Measurements from ENCODE around the gene GNG12. TPM values are rescaled to one million over a fixed set of nuclear protein-coding genes. Genes with fewer than 3 reads are reported as not detected.

The GNG12 gene
- total and polyA plus RNA-seq, 9 of the 15 experiments (the other 6 are each of a cell fraction or from before 2014, with no cell fraction given): 2.6 to 6.0 (median 4.1) TPM

- TF ChIP-seq TCF7 (IDR thresholded peaks at IDR 0.05; ENCODE audit: borderline replicate concordance) (no peak), ZNF282 (CRISPR knock-in tag; IDR thresholded peaks at IDR 0.05) (no peak), ZSCAN29 (IDR thresholded peaks at IDR 0.05) (no peak), ZNF561 (CRISPR knock-in tag; conservative IDR thresholded peaks at IDR 0.05) (no peak)
- TF ChIP-seq, protein P1, sequence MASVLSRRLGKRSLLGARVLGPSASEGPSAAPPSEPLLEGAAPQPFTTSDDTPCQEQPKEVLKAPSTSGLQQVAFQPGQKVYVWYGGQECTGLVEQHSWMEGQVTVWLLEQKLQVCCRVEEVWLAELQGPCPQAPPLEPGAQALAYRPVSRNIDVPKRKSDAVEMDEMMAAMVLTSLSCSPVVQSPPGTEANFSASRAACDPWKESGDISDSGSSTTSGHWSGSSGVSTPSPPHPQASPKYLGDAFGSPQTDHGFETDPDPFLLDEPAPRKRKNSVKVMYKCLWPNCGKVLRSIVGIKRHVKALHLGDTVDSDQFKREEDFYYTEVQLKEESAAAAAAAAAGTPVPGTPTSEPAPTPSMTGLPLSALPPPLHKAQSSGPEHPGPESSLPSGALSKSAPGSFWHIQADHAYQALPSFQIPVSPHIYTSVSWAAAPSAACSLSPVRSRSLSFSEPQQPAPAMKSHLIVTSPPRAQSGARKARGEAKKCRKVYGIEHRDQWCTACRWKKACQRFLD (CRISPR knock-in tag; IDR thresholded peaks at IDR 0.05): no peak
Measured at GRCh38 chr1:67818162-67818561, 15.1 kb downstream of the GNG12 start (continued).

DNA sequence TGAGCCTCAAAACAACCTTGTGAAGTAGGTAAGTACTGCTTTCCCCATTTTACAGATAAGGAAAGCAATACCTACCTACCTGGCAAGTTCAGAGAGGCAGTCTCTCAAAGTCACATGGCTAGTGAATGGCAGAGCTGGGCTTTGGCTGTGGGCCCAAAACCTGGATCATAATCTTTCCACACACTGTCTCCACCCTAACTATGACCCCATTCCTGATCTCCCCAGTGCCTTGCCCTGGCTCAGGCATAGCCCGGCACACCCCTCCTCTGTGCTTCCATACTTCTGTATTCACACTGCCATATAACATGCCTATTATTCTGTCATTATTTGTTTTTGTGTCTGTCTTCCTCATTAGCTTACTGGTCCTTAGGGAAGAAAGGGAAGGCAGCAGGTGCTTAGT, 15.9 kb downstream of the GNG12 start:
- Histone ChIP-seq H3K36me3 (ENCODE audit: control insufficient read depth, insufficient read depth, low read length) (no peaks in the 10 kb centered on the region), H3K9me3 (replicated peaks; ENCODE audit: control insufficient read depth, insufficient read depth, low read depth, low read length) (no peaks in the 10 kb centered on the region), H3K79me2 (ENCODE audit: control insufficient read depth, insufficient read depth, low read length) (no peaks in the 10 kb centered on the region), H3K4me1 (replicated peaks in 1 of 2; ENCODE audit: control insufficient read depth in 2 of 2, insufficient read depth in 2 of 2, low read length in 2 of 2) (no peaks in the 10 kb centered on the region; a peak in 2 of 5 replicates), H3K9ac (ENCODE audit: insufficient read depth in 1 of 2, low read depth in 2 of 2, low read length in 2 of 2) (no peak overlapping the region), H3K4me3 (no peak overlapping the region), H3K9me1 (ENCODE audit: control insufficient read depth, insufficient read depth, low read length) (no peaks in the 10 kb centered on the region), H3K27me3 (ENCODE audit: control insufficient read depth in 2 of 2, insufficient read depth in 2 of 2, low read length in 2 of 2) (peaks cover 4 to 20% of the 10 kb centered on the region in 2 experiments; a peak in 3 of 5 replicates), H4K20me1 (replicated peaks; ENCODE audit: control insufficient read depth, insufficient read depth, low read length) (no peaks in the 10 kb centered on the region), H2AFZ (ENCODE audit: low read depth, low read length) (no peak overlapping the region), H3K27ac (ENCODE audit: extremely low read depth, low read depth, low read length) (no peak overlapping the region), H3K4me2 (ENCODE audit: insufficient read depth, low read length) (no peak overlapping the region)
- BruUV-seq (replicated peaks): no TSS peak
- FAIRE-seq: no peak
- intact Hi-C loops (cut with micrococcal nuclease) (no loop called here), in situ Hi-C loops (cut with MboI) (no loop called here)
- DNase-seq (ENCODE audit: extremely low read depth in 1 of 4, low spot score in 3 of 4): no peak
- CTCF ChIA-PET (ENCODE audit: low intra/inter-chr PET ratio): no interaction called here
- no peak for ATAC-seq
- WGBS (ENCODE audit: insufficient coverage, low coverage, missing lambda C conversion rate): 11% methylated on average over 1 of the region's 1 CpG
- POLR2A ChIA-PET: no interaction called here
- TF ChIP-seq COPS2 (conservative IDR thresholded peaks at IDR 0.05) (no peak), ETS1 (conservative IDR thresholded peaks at IDR 0.05; ENCODE audit: control insufficient read depth, low read depth, low read length) (no peak), ZBTB49 (CRISPR knock-in tag; IDR thresholded peaks at IDR 0.05; ENCODE audit: borderline replicate concordance) (no peak), ZBTB9 (CRISPR knock-in tag; IDR thresholded peaks at IDR 0.05) (no peak), FIP1L1 (IDR thresholded peaks at IDR 0.05; ENCODE audit: low read depth, low read length, poor library complexity, severe bottlenecking) (no peak), MCM2 (IDR thresholded peaks at IDR 0.05; ENCODE audit: low read depth) (no peak), POLR2AphosphoS5 (IDR thresholded peaks at IDR 0.05; ENCODE audit: control insufficient read depth, insufficient read depth, low read depth, low read length) (no peak), NR3C1 (CRISPR knock-in tag; IDR thresholded peaks at IDR 0.05) (no peak), SIX5 (IDR thresholded peaks at IDR 0.05; ENCODE audit: borderline replicate concordance in 1 of 2, insufficient read depth in 1 of 2, low read depth in 1 of 2, low read length in 2 of 2) (no peak), CGGBP1 (CRISPR knock-in tag; IDR thresholded peaks at IDR 0.05) (no peak)

Data from K562 (cell line).